ENCODE measurements around the gene TBL2. TPM values are rescaled to one million over a fixed set of nuclear protein-coding genes. Genes with fewer than 3 reads are reported as not detected.
"Not testable (repeated sequence)": the region's sequence is repeated elsewhere in the genome, so short reads cannot be mapped to it uniquely, and the experiment has no call there.

Gene TBL2
- total RNA-seq, 1 donor from 2014 or later, result 23.8 TPM

DNA sequence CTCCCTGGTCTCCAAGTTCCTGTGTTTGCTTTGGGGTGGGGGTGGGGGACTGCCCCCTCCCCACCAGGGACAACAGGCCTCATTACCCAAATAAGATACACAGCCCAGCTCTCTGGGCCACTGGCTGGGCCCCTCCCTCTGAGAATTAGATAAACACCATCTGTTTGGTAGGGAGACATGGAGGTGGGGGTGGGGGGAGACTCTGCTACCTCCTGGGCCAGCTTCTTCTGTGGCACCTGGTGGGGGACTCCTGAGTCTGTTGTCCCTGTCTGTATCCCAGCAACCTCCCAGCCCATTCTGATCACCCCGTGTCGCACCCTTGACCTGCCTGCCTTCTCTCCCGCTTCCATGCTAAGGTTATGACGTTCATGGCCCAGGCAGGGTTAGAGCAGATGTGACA, 40.2 kb upstream of the TBL2 start:
- no peak overlapping the region for H3K27ac Mint-ChIP-seq (ENCODE audit: unreplicated experiment)

DNA sequence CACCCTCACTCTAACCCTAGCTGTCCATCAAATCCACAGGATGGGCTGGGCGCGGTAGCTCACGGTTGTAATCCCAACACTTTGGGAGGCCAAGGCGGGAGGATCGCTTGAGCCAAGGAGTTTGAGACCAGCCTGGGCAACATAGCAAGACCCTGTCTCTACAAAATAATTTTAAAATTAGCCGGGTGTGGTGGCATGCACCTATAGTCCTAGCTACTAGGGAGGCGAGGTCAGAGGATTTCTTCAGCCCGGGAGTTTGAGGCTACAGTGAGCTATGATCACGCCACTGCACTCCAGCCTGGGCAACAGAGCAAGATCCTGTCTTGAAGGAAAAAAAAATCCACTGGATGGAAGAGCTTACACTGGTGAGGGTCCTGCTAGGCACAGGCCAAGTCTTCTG, 39.1 kb upstream of the TBL2 start:
- H3K4me1 Mint-ChIP-seq (ENCODE audit: low read depth, unreplicated experiment), result not testable (repeated sequence)

More for the DNA sequence above, 40.2 kb upstream of the TBL2 start:
- peaks cover 2% of the 10 kb centered on the region for H3K4me1 Mint-ChIP-seq (ENCODE audit: low read depth, unreplicated experiment)
- TF ChIP-seq, protein P1, sequence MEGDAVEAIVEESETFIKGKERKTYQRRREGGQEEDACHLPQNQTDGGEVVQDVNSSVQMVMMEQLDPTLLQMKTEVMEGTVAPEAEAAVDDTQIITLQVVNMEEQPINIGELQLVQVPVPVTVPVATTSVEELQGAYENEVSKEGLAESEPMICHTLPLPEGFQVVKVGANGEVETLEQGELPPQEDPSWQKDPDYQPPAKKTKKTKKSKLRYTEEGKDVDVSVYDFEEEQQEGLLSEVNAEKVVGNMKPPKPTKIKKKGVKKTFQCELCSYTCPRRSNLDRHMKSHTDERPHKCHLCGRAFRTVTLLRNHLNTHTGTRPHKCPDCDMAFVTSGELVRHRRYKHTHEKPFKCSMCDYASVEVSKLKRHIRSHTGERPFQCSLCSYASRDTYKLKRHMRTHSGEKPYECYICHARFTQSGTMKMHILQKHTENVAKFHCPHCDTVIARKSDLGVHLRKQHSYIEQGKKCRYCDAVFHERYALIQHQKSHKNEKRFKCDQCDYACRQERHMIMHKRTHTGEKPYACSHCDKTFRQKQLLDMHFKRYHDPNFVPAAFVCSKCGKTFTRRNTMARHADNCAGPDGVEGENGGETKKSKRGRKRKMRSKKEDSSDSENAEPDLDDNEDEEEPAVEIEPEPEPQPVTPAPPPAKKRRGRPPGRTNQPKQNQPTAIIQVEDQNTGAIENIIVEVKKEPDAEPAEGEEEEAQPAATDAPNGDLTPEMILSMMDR (IDR thresholded peaks at IDR 0.05; ENCODE audit: partially characterized antibody, unreplicated experiment), result no peak
- no peaks in the 10 kb centered on the region for H3K36me3 Mint-ChIP-seq (ENCODE audit: unreplicated experiment)
- H3K27me3 Mint-ChIP-seq (ENCODE audit: unreplicated experiment), result peaks cover 3% of the 10 kb centered on the region
- no peak for DNase-seq
- no peak overlapping the region for H3K4me3 Mint-ChIP-seq (ENCODE audit: unreplicated experiment)
- H3K9me3 Mint-ChIP-seq (ENCODE audit: unreplicated experiment), result peaks cover 1% of the 10 kb centered on the region

GRCh38 chr7:73615886-73616285, 37.5 kb upstream of the TBL2 start:
- peaks cover 2% of the 10 kb centered on the region for H3K4me1 Mint-ChIP-seq (ENCODE audit: low read depth, unreplicated experiment)
- H3K36me3 Mint-ChIP-seq (ENCODE audit: unreplicated experiment), result no peaks in the 10 kb centered on the region
- H3K9me3 Mint-ChIP-seq (ENCODE audit: unreplicated experiment), result peaks cover 1% of the 10 kb centered on the region
- no peak overlapping the region for H3K27ac Mint-ChIP-seq (ENCODE audit: unreplicated experiment)
- no peak for DNase-seq
- TF ChIP-seq, protein P1 (IDR thresholded peaks at IDR 0.05; ENCODE audit: partially characterized antibody, unreplicated experiment), result no peak
- no peak overlapping the region for H3K4me3 Mint-ChIP-seq (ENCODE audit: unreplicated experiment)
- peaks cover 2% of the 10 kb centered on the region for H3K27me3 Mint-ChIP-seq (ENCODE audit: unreplicated experiment)

More for the DNA sequence above, 39.1 kb upstream of the TBL2 start:
- not testable (repeated sequence) for H3K36me3 Mint-ChIP-seq (ENCODE audit: unreplicated experiment); H3K27me3 Mint-ChIP-seq (ENCODE audit: unreplicated experiment); H3K4me3 Mint-ChIP-seq (ENCODE audit: unreplicated experiment); H3K9me3 Mint-ChIP-seq (ENCODE audit: unreplicated experiment); H3K27ac Mint-ChIP-seq (ENCODE audit: unreplicated experiment); DNase-seq

DNA sequence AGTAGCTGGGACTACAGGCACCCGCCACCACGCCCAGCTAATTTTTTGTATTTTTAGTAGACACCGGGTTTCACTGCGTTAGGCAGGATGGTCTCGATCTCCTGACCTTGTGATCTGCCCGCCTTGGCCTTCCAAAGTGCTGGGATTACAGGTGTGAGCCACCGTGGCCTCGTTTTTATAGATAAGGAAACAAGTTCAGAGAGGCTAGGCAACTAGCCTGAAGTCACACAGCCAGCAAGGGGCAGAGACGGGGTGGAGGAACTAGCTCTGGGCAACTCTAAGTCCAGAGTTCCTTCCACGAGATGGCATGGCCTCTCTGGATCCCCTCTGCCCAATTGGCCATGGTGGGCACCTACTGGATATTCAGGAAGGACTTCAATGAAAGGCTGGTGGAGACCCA, 36.6 kb upstream of the TBL2 start:
- H3K36me3 Mint-ChIP-seq (ENCODE audit: unreplicated experiment); DNase-seq; H3K9me3 Mint-ChIP-seq (ENCODE audit: unreplicated experiment); H3K27me3 Mint-ChIP-seq (ENCODE audit: unreplicated experiment); H3K27ac Mint-ChIP-seq (ENCODE audit: unreplicated experiment); H3K4me1 Mint-ChIP-seq (ENCODE audit: low read depth, unreplicated experiment); H3K4me3 Mint-ChIP-seq (ENCODE audit: unreplicated experiment): not testable (repeated sequence)

DNA sequence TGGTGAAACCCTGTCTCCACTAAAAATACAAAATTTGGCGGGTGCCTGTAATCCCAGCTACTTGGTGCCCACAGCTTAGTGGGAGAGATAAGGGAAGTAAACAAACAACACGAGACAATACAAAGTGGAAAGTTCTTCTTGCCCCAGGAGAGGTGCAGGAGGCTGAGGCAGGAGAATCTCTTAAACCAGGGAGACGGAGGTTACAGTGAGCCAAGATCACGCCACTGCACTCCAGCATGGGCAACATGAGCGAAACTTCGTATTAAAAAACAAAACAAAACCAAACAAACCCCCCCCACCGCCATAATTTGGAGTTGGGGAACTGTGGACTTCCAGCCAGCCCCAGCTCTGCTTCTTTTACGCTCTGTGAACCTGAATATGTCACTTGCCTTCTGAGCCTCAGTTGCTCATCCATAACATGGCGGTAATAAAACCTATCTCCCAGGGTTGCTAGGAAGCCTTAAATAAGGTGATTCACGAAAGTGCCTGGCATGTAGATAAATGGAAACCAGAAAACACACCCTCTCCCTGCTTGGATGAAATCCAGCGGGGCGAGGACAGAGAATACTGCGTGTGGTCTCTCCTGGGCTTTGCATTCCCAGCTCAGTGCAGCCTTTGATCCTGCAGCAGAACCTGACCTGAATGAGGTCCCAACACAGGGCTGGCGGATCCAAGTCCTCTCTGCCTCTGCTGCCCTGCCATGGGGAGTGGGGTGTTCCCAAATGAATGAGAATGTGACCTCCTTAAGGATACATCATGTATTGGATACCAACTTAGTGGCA, 35.8 kb upstream of the TBL2 start:
- Mint-ChIP-seq H3K27ac (ENCODE audit: unreplicated experiment) (no peak overlapping the region), H3K9me3 (ENCODE audit: unreplicated experiment) (no peaks in the 10 kb centered on the region), H3K27me3 (ENCODE audit: unreplicated experiment) (peaks cover 7% of the 10 kb centered on the region), H3K4me1 (ENCODE audit: low read depth, unreplicated experiment) (peaks cover 2% of the 10 kb centered on the region), H3K4me3 (ENCODE audit: unreplicated experiment) (no peak overlapping the region), H3K36me3 (ENCODE audit: unreplicated experiment) (no peaks in the 10 kb centered on the region)
- TF ChIP-seq, protein P1 (IDR thresholded peaks at IDR 0.05; ENCODE audit: partially characterized antibody, unreplicated experiment), result no peak
- no peak for DNase-seq

DNA sequence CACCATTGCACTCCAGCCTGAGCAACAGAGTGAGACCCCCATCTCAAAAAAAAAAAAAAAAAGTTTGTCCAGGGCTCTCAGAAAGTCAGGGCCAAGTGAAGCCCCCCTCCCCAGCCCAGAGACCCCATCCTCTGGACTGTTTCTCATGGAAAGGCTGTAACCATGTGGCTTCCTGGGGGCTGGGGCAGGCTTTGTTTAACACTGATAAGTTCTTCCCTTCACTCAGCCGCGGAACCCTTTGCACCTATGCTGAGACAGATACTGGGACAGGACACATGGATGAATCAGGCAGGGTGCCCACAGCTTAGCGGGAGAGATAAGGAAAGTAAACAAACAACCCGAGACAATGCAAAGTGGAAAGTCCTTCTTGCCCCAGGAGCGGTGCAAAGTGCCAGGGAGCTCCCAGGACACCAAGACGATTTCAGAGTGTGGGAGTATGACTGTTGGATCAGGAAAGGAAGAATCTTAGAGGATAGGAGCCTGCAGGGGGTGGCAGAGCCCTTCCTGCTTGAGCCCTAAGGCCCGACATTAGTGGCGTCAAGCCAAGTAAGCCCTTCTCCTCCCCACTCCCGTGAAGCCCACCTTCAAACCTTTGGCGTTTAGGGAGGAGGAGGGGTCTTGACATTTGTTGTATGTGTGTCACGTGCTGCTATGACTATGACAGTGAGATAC, 34.4 kb upstream of the TBL2 start:
- no peak overlapping the region for H3K27ac Mint-ChIP-seq (ENCODE audit: unreplicated experiment)
- TF ChIP-seq, protein P1 (IDR thresholded peaks at IDR 0.05; ENCODE audit: partially characterized antibody, unreplicated experiment), result no peak
- no peaks in the 10 kb centered on the region for H3K9me3 Mint-ChIP-seq (ENCODE audit: unreplicated experiment)
- peaks cover 8% of the 10 kb centered on the region for H3K27me3 Mint-ChIP-seq (ENCODE audit: unreplicated experiment)
- no peaks in the 10 kb centered on the region for H3K36me3 Mint-ChIP-seq (ENCODE audit: unreplicated experiment)
- DNase-seq, result no peak
- H3K4me3 Mint-ChIP-seq (ENCODE audit: unreplicated experiment), result no peak overlapping the region
- no peaks in the 10 kb centered on the region for H3K4me1 Mint-ChIP-seq (ENCODE audit: low read depth, unreplicated experiment)
